NCI-H1694 treated with DMSO at 0.1 percent for 48 hours (cell line): ENCODE measurements around the gene HMSD.

Source experiments
- DNase-seq: peaks from one replicate; lab custom pipeline; 2025; lab: John Stamatoyannopoulos, UW

Gene HMSD

DNA sequence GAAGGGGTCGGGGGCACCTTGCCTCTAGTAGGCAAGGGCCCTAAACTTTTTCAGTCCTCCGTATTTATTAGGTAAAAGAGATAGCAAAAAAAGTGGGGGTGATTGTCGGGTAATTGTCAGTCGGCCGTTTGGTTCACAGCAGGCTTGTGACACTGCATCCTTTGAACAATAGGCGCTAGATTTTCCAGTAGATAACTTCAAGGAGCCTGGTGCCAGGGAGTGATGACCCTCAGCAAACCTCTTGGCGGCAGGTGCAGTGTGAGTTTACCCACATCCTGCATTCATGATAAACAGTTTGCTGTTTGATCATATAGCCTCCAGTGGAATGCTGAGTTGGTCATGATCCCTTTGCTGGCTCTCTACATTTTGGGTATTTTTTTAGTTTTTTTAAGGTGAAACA lies 43.6 kb downstream of the HMSD start:
- DNase-seq, result no peak

DNA sequence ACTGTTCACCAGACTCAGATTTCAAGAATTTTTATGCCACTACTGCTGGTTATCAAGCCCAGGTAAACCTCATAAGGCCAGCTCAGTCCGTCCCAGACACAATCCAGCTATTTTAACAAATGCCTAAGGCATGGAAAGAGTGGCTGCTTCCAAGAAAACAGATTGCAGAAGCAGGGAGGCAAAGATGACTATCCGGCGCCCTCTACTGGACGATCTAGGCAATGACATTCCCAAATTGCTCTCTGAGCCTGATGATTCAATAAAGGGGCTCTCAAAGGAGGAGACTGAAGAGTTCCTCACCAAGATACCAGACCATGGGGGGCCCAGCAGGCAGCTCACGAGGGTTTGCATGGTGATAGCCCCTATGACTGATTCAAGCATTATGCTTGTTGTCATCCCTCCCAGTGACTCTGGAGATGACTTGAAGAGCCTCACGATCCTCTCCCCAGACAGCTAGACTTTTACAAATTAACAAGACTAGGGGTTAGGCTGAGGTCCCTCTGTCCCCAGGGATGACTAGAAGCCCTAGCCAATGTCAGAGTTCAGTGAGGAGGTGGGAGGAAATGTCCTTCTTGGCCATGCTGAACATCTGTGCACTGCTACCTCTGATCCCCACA lies 45.8 kb downstream of the HMSD start:
- no peak for DNase-seq

DNA sequence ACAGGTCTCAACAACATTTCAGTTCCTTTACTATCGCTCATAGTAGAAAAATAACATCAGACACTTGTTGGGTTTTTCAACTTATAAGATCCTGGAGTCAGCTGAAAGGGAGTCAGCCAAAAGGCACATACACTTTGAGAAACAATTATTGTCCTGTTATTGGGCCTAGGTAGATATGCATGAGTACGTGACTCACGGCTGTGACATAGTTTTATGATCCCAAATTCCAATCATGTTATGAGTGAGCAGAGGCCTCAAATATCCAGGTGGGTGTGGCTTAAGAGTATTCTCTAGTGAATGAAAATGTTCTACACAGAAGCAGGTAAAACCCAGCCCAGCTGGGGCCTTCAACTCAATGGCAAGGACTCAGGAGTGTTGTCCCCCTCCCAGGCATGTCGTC lies 47.9 kb downstream of the HMSD start:
- no peak for DNase-seq

DNA sequence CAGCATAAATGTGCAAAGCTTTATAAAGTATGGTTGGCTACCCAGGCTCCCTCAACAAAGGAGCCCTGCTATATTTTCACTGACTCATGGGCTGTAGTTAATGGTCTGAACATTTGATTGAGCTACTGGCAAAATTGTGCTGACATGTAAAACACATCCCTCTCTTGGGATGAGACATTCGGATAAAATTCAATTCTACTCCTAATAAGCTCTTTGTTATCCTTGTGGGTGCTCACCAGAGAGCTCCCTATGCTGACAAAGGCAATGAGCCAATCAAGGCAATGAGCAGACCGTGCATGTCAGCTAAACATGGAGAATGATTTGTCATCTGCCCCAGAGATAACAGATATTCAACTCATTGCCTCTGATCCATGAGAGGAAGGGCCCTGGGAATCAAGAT lies 48.5 kb downstream of the HMSD start:
- no peak for DNase-seq

DNA sequence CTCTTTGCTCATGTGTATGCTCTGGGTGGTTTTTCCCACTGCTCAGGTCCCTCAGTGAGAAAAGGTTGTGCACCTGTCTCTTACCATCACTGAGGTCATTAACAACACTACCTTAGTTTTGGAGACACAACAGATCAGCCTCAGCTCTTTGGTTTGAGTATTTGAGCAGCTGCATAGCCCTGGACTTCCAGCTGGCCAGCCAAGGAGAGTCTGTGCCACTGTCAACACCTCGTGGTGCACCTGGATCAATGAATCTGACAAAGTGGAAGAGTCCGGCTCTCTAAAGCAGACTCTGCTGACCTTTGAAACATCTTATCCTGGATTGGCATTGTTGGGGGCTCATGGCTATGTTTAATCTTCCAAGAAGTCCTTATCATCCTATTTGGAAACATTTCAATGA lies 50.8 kb downstream of the HMSD start:
- DNase-seq, result no peak

DNA sequence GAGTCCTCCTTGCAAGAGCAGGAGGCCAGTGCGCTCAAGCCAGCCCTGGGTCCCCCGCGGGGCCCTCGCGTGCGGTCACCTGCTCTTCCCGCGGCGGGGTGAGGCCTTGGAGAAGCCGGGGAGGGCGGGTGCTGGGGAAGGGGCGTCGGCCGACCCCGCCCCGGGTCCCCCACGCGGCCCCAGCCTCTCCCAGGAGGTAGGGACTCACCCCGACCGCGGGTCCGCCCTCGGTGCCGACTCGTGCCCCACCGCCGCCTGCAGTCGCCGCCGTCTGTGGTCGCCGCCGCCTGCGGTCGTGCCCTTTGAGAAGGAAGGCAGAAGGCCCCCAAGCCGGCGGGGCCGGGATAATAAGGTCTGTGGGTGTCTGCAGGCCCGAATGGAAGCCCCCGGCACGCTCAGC lies 53.5 kb downstream of the HMSD start:
- DNase-seq, result no peak

DNA sequence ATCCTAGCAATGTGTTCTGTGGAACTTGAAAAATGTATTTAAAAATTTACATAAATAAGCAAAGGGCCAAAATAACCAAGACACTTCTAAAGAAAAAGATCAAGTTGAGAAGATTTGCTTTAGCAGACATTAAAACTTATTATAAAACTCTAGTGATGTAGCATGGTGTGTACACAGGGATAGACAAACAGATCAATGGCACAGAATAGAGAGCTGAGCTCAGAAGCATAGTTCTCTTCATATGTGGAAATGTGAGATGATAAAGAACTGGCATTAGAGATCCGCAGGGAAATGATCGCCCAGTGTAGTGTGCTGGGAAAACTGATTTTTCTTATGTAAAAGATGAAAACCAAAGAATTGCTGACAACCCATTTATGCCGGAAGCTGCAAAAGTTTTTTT lies 60.2 kb downstream of the HMSD start:
- DNase-seq, result no peak
